AG04450 (cell line): Measurements from ENCODE around the gene RAPGEF2. TPM values are rescaled to one million over a fixed set of nuclear protein-coding genes. Genes with fewer than 3 reads are reported as not detected.

Source experiments
- CTCF ChIA-PET: fragments of 300-600, 350-600 bp; formaldehyde crosslinking; extraction: SDS; loops from one replicate; lab custom pipeline; 2022; ENCODE audit warnings: antibody characterized with exemption, inconsistent platforms; lab: Charles Lee
- POLR2A ChIA-PET: fragments of 350-600 bp; formaldehyde crosslinking; extraction: SDS; loops from one replicate; lab custom pipeline; 2021; ENCODE audit warnings: antibody characterized with exemption, inconsistent platforms; lab: Yijun Ruan, JAX
- DNase-seq: peaks from one replicate; pipeline ENCODE4 v3.0.0-alpha.2; 2011; ENCODE audit warnings: low read depth, low spot score
- H3K27ac ChIP-seq: one replicate; pipeline ENCODE4 v1.5.1; 2012; ENCODE audit warnings: low read depth, low read length, control low read depth
- H3K27me3 ChIP-seq: one replicate; pipeline ENCODE4 v1.6.0; 2012; ENCODE audit warnings: low read length; ENCODE audit not compliant: control insufficient read depth, insufficient read depth
- H3K4me3 ChIP-seq: 2 replicates; pipeline ENCODE4 v1.5.1; 2011; ENCODE audit warnings: mild to moderate bottlenecking, low read depth, low read length, control low read depth
- H3K9me3 ChIP-seq: 2 replicates; pipeline ENCODE4 v1.5.1; 2012; ENCODE audit warnings: low read length; ENCODE audit not compliant: control insufficient read depth, insufficient read depth
- polyA plus RNA-seq: library from polyadenylated mRNA; depleted of rRNA; stranded (reverse); fragments of >200 nt; gene quantifications from 2 replicates; pipeline ENCODE4 v1.2.3, GENCODE V29; 2011
- TF ChIP-seq, protein P1 (sequence below): IDR thresholded peaks from 2 replicates; pipeline ENCODE4 v1.5.1; 2011; ENCODE audit warnings: low read depth, low read length, control low read depth, inconsistent platforms

The RAPGEF2 gene
- polyA plus RNA-seq, 1 experiment: 51.5 TPM

DNA sequence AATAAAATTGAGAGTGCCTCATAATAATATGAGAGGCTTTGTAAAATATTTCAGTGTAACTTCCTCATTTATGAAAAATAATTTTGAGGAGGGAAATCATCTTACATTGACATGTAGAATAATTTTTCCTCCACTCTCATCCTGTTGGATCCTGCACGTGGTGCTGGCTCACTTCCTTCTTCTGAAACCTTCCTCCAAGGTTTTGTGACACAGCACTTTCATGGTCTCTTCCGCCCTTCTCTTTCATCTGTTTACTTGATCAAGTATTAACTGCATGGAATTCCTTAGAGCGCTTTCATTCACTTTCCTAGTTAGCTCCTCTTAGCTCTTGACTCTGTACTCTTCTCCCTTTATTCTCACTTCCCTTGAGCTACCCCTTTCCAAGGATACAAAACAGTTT, 246.5 kb downstream of the RAPGEF2 start:
- H3K27ac ChIP-seq: no peak overlapping the region
- ChIA-PET CTCF (no interaction called here), POLR2A (interaction anchor here (1.0 kb wide), 1 partner anchor 9 kb away, joined by 3 read pairs; no protein-coding TSS in a partner anchor)

DNA sequence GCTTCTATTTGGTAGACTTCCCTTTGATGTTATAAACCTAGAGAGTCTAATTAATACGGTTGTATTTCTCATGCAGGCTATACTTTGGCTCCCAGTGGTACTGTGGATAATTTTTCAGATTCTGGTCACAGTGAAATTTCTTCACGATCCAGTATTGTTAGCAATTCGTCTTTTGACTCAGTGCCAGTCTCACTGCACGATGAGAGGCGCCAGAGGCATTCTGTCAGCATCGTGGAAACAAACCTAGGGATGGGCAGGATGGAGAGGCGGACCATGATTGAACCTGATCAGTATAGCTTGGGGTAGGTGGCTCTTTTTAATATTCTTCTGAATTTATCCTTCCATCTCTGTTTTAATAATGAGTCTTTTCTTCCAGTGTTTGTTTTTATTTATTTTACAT, 249.7 kb downstream of the RAPGEF2 start:
- H3K27me3 ChIP-seq: no peaks in the 10 kb centered on the region
- TF ChIP-seq, protein P1, sequence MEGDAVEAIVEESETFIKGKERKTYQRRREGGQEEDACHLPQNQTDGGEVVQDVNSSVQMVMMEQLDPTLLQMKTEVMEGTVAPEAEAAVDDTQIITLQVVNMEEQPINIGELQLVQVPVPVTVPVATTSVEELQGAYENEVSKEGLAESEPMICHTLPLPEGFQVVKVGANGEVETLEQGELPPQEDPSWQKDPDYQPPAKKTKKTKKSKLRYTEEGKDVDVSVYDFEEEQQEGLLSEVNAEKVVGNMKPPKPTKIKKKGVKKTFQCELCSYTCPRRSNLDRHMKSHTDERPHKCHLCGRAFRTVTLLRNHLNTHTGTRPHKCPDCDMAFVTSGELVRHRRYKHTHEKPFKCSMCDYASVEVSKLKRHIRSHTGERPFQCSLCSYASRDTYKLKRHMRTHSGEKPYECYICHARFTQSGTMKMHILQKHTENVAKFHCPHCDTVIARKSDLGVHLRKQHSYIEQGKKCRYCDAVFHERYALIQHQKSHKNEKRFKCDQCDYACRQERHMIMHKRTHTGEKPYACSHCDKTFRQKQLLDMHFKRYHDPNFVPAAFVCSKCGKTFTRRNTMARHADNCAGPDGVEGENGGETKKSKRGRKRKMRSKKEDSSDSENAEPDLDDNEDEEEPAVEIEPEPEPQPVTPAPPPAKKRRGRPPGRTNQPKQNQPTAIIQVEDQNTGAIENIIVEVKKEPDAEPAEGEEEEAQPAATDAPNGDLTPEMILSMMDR: no peak
- POLR2A ChIA-PET: no interaction called here
- CTCF ChIA-PET: interaction anchor here (0.6 kb wide), 1 partner anchor 103 kb away, joined by 3 read pairs; no protein-coding TSS in a partner anchor
- H3K27ac ChIP-seq: no peak overlapping the region
- H3K4me3 ChIP-seq: no peak overlapping the region
- H3K9me3 ChIP-seq: no peaks in the 10 kb centered on the region; the same call in 1 of the 2 replicates
- no peak for DNase-seq

More for the DNA sequence above, 246.5 kb downstream of the RAPGEF2 start:
- Histone ChIP-seq H3K27me3 (no peaks in the 10 kb centered on the region), H3K4me3 (no peak overlapping the region), H3K9me3 (no peaks in the 10 kb centered on the region; the same call in 1 of the 2 replicates)
- TF ChIP-seq, protein P1: no peak
- DNase-seq: no peak

DNA sequence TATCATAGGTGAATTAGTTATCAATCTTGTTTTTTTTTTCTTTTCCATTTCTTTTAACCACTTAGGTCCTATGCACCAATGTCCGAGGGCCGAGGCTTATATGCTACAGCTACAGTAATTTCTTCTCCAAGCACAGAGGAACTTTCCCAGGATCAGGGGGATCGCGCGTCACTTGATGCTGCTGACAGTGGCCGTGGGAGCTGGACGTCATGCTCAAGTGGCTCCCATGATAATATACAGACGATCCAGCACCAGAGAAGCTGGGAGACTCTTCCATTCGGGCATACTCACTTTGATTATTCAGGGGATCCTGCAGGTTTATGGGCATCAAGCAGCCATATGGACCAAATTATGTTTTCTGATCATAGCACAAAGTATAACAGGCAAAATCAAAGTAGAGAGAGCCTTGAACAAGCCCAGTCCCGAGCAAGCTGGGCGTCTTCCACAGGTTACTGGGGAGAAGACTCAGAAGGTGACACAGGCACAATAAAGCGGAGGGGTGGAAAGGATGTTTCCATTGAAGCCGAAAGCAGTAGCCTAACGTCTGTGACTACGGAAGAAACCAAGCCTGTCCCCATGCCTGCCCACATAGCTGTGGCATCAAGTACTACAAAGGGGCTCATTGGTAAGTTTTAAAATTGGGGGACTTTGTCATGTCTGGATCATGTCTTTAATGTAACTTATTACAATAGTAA, 250.7 kb downstream of the RAPGEF2 start:
- H3K4me3 ChIP-seq: no peak overlapping the region
- POLR2A ChIA-PET: interaction anchor here (0.6 kb wide), 1 partner anchor 30 kb away, joined by 4 read pairs; no protein-coding TSS in a partner anchor
- no peaks in the 10 kb centered on the region for H3K9me3 ChIP-seq
- H3K27me3 ChIP-seq: no peaks in the 10 kb centered on the region
- no peak for DNase-seq
- TF ChIP-seq, protein P1: no peak
- CTCF ChIA-PET: interaction anchor here (0.5 kb wide), 1 partner anchor 62 kb away, joined by 5 read pairs; no protein-coding TSS in a partner anchor
- no peak overlapping the region for H3K27ac ChIP-seq

DNA sequence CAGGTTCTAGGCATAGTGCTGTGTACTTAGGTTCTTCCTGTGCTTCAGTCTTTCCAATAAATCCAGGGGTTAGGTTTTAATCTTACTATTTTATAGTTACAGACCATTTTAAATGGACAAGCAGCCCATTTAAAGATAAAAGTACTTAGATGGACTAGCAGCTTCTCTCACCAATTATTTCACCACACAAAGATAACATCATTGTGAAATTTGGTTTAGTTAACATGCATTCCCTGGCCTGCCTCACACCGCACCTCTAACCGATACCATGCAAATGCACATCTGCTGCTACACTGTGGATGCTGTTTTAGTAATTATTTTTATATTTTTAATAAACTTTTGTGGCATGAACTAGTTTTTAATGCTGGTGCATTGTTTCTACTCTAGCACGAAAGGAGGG, 252.6 kb downstream of the RAPGEF2 start:
- ChIA-PET CTCF (no interaction called here), POLR2A (no interaction called here)
- no peaks in the 10 kb centered on the region for H3K9me3 ChIP-seq
- H3K27ac ChIP-seq: no peak overlapping the region
- TF ChIP-seq, protein P1: no peak
- DNase-seq: no peak
- H3K4me3 ChIP-seq: no peak overlapping the region
- H3K27me3 ChIP-seq: no peaks in the 10 kb centered on the region

DNA sequence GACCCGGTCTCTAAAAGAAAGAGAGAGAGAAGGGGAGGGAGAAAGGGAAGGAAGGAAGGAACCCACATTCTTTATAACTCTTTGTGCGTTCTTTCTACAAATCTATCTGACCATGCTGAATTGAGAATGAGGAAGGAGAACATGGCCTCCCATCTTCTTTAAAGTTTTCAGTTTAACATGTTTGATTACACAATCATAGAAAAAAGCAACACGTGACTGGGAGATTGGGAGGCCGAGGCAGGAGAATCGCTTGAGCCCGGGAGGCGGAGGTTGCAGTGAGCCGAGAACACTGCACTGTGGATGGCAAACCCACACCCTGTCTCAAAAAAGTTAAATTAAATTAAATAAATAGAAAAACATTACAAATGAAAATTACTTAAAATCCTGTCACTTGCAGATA, 254.5 kb downstream of the RAPGEF2 start:
- Histone ChIP-seq H3K4me3 (no peak overlapping the region), H3K27ac (no peak overlapping the region), H3K9me3 (no peaks in the 10 kb centered on the region), H3K27me3 (no peaks in the 10 kb centered on the region)
- POLR2A ChIA-PET: no interaction called here
- no peak for DNase-seq
- TF ChIP-seq, protein P1: no peak
- CTCF ChIA-PET: no interaction called here
